ENCODE measurements around the gene CUX1.

Gene CUX1

GRCh38 chr7:102260856-102261255 is 443.4 kb downstream of the CUX1 start:
- DNase-seq = no peak

- DNase-seq = no peak
Measured at GRCh38 chr7:102261451-102261850, 444.0 kb downstream of the CUX1 start.

- no peak for DNase-seq
Measured at GRCh38 chr7:102262546-102262945, 445.1 kb downstream of the CUX1 start.

- no peak for DNase-seq
Measured at GRCh38 chr7:102264367-102264891, 447.0 kb downstream of the CUX1 start.

- no peak for DNase-seq
Measured at GRCh38 chr7:102266541-102266940, 449.1 kb downstream of the CUX1 start.

- DNase-seq = no peak
Measured at GRCh38 chr7:102268635-102269034, 451.2 kb downstream of the CUX1 start.

- no peak for DNase-seq
Measured at GRCh38 chr7:102270178-102270887, 452.9 kb downstream of the CUX1 start.

- DNase-seq = no peak
Measured at GRCh38 chr7:102271158-102271798, 453.9 kb downstream of the CUX1 start.

- DNase-seq = peak; percentile 63 to 64
Measured at GRCh38 chr7:102272075-102272916, 454.9 kb downstream of the CUX1 start.

GRCh38 chr7:102272917-102273748 is 455.7 kb downstream of the CUX1 start:
- no peak for DNase-seq

GRCh38 chr7:102273749-102274712 is 456.6 kb downstream of the CUX1 start:
- no peak for DNase-seq

GRCh38 chr7:102275123-102275703 is 457.8 kb downstream of the CUX1 start:
- DNase-seq = no peak

GRCh38 chr7:102277901-102278300 is 460.5 kb downstream of the CUX1 start:
- no peak for DNase-seq

- peak; percentile 66 to 72 for DNase-seq
Measured at GRCh38 chr7:102279537-102280400, 462.3 kb downstream of the CUX1 start.

GRCh38 chr7:102280521-102280920 is 463.1 kb downstream of the CUX1 start:
- DNase-seq = no peak

- DNase-seq = no peak
Measured at GRCh38 chr7:102281785-102282184, 464.4 kb downstream of the CUX1 start.

- DNase-seq = no peak
Measured at GRCh38 chr7:102282465-102283362, 465.3 kb downstream of the CUX1 start.

GRCh38 chr7:102283477-102284189 is 466.2 kb downstream of the CUX1 start:
- no peak for DNase-seq
